ENCODE results near the gene DDOST.
"Not testable (repeated sequence)": the region's sequence is repeated elsewhere in the genome, so short reads cannot be mapped to it uniquely, and the experiment has no call there.

Gene DDOST

GRCh38 chr1:20691872-20692271 is 30.7 kb upstream of the DDOST start:
- no peak for DNase-seq (ENCODE audit: low read depth in 2 of 2)

DNA sequence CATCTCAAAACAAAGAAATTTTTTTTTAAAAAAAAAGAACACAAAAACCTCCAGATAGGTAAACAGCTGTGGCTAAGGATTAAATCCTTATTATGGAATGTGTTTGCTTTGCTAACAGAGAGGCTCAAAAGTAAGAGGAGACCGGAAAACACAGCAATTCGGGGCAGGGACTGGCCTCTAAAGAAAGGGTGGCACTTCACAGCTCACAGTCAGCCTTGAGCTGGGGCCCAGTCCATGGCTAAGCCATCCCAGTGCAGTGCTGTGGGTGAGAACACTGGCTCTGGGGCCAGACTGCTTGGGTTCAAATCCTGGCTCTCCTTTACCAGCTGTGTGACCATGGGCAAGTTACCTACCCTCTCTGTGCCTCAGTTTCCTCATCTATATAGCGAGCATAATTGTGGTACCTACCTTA is 28.5 kb upstream of the DDOST start:
- no peak for DNase-seq (ENCODE audit: low read depth in 2 of 2)

DNA sequence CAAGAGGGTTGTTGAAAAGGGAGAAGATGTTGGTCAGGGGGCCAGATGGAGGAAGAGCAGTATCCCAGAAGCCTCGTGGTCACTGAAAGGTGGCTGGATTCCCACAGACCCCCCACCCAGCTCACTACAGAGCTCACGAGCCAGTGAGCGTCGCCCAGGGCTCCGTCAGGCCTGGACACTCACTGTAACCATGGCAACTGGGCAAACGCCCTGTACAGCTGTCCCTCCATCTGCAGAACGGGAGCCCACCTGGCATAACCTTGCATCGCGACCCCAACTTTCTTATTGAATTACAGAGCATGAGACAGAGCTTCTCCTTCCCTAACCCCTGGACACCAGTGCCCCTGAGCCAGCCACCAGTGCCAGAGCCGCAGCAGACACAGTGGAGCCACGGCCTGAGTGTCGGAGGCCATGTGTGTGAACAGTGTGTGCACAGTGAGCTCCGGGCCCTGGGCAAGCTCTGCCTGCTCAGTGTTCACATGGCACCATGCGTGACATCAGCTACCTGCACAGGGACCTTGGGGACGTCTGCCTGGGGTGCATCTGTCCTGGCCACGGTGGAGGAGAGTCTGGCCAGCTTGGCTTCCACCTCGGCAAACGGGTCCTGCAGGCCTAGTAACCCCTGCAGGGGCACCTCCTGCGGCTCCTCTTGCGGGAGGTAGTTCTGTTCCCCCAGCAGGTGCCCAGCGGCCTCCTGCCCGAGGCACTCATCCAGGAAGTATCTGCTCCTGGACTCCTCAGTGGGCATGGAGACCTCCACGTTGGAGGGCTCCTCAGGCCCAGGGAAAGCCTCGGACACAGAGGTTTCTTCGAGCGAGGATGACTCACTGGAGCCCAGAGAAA is 25.9 kb upstream of the DDOST start:
- no peak for DNase-seq (ENCODE audit: low read depth in 2 of 2)

DNA sequence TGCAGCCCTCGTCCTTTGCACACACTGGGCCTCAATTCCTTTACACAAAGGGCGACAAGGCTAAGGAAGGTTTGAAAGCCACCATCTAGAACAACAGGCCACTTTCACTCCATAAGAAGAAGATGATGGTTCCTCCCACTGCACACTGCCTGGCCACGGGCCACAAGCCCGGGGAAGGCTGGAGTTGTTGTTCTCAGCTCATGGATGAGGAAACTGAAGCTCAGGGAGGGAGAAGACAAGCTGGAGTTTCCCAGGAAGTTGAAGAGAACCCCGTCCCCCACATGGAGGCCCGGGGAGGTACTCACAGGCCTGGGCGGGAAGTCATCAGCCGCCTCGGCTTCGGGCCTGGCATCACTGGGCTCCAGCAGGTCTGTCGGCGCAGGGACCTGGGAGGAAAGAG is 24.6 kb upstream of the DDOST start:
- DNase-seq (ENCODE audit: low read depth in 2 of 2), result no peak

DNA sequence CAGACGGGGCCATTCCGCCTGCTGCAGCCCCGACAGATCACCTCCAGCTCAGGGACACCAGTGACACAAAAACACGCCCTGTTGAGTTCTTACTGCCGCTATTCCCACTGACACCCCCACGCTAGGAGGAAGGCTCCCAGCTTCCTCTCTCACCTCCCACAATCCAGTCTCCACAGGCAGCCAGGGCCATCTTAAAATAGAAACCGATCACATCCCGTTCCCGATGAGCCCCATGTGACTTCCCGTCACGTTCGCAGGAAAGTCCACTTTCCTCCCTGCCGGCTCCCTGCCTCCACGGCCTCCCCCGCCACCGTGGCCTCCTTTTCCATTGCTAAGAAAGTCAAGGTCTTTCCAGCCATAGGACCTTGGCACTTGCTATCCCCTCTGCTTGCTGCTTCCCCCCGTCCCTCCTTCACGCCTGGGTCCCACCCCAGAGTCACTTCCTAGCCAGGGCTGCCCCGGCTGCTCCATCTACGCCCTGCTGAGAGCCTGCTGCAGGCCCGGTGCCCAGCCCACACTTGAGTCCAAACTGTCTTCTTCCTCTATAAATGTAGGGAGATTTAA is 24.0 kb upstream of the DDOST start:
- no peak for DNase-seq (ENCODE audit: low read depth in 2 of 2)

DNA sequence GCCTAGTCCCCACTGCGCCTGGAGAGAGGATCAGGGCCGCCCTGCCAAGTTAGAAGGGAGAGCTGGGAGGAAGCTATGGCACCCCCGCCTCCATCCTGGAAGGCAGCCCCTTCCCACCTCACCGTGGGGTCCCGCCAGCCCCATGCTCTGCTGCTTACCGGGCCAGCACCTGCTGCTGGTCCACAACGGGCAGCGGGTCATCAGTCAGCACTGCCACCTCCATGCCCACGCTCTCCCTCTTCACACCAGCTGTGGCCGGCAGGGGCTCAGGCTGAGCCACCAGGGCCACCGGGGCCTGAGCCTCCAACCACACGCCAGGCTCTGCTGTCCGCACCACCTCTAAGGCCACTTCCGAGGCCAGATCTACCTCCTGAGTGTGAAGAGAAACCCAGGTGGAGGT is 23.5 kb upstream of the DDOST start:
- DNase-seq (ENCODE audit: low read depth in 2 of 2), result no peak

DNA sequence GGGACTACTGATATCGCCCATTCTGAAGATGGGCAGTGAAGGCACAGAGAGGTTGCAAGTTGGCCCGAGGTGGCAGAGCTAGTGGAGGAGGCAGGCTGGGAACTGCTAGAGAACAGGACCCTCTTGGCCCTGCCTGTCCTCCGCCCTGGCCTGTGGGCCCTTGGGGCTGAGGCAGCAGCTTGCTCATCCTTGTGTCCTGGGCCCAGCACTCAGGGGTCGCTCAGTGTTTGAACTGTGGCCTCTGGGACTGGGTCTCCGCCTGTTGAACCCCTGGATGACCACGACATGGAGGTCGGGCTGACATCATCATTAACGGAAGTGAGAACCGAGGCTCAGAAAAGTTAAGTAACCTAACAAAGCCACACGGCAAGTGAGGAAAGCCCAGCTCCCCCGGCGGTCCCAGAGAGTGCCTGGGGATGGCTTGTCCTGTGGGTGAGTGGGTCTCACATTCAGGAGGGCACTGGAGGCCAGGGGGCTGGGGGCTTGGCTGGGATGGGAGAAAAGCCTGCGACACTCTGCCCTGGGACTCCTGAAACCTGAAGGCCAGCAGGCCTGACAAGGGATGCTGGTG is 23.0 kb upstream of the DDOST start:
- no peak for DNase-seq (ENCODE audit: low read depth in 2 of 2)

DNA sequence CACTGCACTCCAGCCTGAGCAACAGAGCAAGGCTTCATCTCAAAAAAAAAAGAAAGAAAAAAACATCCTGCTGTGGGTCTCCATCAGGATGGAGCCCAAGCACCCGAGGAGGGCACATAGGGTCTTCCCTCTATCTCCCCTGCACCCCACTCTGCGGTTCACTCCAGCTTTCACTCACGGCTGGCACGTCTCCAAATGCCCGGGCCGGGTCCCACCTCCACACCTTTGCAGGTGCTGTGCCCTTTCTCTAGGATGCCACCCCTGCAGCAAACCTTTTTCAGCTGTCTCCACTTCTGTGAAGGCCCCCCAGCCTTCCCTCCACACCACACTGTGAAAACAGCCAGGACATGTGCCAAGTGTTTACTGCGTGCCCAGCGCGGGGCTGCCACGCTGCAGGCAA is 22.4 kb upstream of the DDOST start:
- DNase-seq (ENCODE audit: low read depth in 2 of 2), result no peak

DNA sequence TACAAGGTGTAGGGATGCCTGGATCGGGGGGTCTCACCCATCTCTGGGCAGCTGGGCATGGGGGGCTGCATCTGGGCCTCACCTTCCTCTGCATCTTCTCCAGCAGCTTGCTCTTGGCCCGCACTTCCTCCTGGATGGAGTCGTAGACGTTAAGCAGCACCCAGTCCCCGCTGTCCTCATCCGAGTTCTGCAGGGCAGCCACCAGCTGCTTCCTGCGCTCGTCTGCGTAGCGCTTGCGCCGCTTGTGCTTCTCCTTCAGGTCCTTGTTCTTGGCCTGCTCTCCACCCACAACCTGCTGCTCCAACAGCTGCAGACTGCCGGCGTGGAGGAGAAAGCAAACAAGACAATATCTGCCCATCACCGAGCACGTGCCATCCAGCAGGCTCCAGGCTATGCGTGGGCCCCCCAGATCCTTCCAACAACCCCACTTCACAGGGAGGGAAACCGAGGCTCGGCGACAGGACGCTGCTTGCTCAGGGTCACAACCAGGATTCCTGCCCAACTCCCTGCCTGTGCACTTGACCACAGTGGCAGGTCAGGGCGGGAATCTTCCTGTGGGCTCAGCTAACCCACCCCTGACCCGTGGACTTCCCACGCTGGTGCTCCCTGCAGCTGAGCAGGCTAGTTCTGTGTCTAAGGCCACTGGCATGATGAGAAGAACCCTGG is 21.5 kb upstream of the DDOST start:
- no peak for DNase-seq (ENCODE audit: low read depth in 2 of 2)

DNA sequence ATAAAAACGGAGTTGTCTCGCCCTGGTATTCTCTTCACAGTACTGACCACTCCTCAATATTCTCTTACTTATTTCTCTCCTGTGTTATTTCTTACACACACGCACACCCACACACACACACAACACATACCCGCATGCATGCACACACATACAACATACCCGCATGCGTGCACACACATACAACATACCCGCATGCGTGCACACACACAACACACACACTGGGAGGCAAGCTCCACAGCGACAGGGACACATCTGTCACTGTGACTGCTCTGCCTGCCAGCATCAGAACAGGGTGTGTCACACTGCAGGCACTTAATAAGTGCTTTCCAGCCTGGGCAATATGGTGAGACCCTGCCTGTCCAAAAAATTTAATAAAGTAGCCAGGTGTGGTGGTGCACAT is 20.8 kb upstream of the DDOST start:
- no peak for DNase-seq (ENCODE audit: low read depth in 2 of 2)

GRCh38 chr1:20680269-20680668 is 19.1 kb upstream of the DDOST start:
- DNase-seq (ENCODE audit: low read depth in 2 of 2), result no peak

GRCh38 chr1:20678599-20678998 is 17.4 kb upstream of the DDOST start:
- no peak for DNase-seq (ENCODE audit: low read depth in 2 of 2)

- DNase-seq (ENCODE audit: low read depth in 2 of 2), result not testable (repeated sequence)
These were observed 12.5 kb upstream of the DDOST start for GRCh38 chr1:20673626-20674025.

DNA sequence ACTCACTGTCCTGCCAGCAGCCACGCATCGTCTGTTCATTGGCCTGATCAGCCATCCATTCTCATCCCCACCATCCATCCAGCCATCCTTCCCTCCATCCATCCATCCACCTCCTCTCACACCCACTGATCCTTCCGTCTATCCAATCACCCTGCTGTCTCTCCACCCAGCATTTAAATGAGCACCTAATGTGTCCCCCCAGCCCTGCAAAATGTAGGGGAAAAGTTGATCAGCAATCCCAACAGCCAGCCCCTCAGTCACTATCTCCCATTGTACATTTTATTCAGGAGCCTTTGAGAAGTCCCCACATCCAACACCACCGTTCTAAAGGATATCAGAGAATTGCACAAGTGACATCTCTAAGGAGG is 11.1 kb upstream of the DDOST start:
- DNase-seq (ENCODE audit: low read depth in 2 of 2), result no peak

DNA sequence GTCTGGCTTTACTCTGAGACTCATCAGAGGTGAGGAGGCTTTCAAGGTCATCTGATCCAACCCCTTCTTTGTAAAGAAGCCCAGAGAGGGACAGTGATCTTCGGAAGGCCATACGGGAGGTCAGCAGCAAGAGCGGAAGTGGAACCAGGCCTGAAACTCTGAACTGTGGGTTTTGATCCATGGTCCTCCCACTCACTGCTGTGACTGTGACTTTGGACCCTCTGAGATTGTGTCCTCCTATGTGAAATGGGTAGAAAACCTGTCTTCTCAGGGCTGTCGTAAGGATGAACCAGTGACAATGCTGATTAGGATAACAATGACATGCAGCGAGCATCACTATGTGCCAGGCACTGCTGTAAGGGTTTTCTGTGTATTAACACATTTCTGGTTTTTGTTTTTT is 9.8 kb upstream of the DDOST start:
- no peak for DNase-seq (ENCODE audit: low read depth in 2 of 2)

DNA sequence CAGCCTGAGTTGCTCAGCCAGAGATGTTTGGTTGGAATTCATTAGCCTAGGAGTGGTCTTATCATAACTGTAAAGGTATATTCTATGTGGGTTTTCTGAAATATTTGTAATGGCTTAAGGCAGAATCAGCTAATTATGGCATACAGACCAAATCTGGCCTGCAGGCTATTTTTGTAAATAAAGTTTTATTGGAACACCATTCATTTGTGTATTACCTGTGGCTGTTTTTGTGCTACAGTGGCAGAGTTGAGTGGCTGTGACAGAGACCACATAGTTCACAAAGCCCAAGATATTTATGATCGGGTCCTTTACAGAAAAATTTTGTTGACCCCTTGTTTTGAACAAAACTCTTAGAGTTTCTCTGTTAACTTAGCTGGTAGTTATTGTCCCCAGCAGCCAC is 7.4 kb upstream of the DDOST start:
- DNase-seq (ENCODE audit: low read depth in 2 of 2), result no peak

DNA sequence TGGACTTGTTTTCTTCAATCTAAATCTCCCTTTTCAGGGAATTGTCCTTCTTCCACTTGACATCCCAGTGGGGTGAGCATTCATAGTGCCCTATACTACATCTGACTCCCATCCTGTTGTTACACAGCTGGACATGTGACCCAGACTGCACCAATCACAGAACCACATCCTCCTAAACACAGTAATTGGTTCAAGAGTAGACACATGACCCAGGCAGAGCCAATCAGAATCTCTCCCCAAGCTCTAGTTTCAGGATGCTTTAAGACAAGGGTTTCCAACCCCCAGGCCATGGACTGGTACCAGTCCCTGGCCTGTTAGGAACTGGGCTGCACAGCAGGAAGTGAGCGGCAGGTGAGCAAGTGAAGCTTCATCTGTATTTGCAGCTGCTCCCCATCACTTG is 5.6 kb upstream of the DDOST start:
- DNase-seq (ENCODE audit: low read depth in 2 of 2), result no peak

DNA sequence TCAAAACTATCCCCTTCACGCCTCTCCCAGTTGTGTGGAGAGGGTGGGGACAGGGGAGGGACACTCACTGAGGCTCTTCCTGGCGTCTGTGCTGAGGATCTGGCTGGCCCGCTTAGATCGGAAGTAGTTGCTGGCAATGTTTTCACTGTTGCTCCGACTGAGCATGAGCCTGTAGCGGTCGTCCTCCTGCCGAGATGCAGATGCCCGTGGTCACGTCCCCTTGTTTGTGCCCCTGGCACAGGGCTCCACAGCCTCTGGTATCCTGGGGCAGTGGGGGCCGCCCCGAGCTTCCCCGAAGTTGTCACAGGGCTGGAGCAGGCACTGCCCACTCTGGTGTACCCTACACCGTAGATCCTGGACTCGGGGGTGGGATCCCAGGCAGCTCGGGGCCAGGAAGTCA is 5.0 kb upstream of the DDOST start:
- DNase-seq (ENCODE audit: low read depth in 2 of 2), result no peak

GRCh38 chr1:20665726-20666125 is 4.6 kb upstream of the DDOST start:
- no peak for DNase-seq (ENCODE audit: low read depth in 2 of 2)

DNA sequence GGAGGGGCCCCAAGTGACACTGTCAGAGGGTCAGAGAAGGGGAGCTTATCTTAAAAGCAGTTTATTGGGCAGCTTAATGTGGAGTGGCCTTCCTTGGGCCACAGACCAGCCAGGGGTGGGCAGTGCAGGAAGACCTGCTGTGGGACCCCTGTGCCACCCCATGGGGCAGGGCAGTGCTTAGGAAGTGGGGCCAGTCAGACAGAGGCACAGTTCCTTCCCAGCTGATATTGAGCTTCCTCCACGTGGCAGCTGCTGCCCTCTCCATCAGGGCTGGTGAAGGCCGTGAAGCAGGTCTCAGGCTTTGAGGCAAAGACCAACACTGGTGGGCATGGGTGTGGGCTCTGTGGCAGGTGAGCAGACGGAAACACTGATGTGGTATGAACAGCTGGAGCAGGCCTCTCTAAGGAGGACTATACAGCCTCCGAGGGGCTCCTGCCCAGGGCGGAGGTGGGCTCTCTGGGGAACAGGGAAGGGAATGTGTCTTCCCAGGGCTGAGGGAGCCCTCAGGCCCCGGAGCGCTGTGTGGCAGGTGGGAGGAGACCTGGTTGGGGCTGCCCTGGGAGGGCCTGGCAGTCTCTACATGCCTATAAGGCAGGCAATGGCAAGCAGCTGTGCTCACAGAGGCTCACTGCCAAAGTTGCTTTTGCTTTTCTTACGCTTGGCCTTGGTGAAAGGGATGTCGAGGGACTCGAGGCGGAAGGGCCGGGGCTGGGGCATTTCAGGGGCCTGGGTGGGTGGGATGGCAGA is 3.0 kb upstream of the DDOST start:
- no peak for DNase-seq (ENCODE audit: low read depth in 2 of 2)

GRCh38 chr1:20663365-20663764 is 2.2 kb upstream of the DDOST start:
- no peak for DNase-seq (ENCODE audit: low read depth in 2 of 2)

GRCh38 chr1:20662110-20662475 is 924 bp upstream of the DDOST start:
- no peak for DNase-seq (ENCODE audit: low read depth in 2 of 2)
